GM12878 (cell line): Measurements from ENCODE around the gene OPRD1.

Source experiments
- DPF2 ChIP-seq: fragments of 450-650 bp; IDR thresholded peaks from 2 replicates; pipeline ENCODE4 v1.6.1; 2017; ENCODE audit warnings: mild to moderate bottlenecking
- E2F8 ChIP-seq: fragments of 450-650 bp; IDR thresholded peaks from 2 replicates; pipeline ENCODE4 v1.6.1; 2018; ENCODE audit warnings: mild to moderate bottlenecking, low read depth, moderate library complexity; ENCODE audit not compliant: partially characterized antibody
- HDAC6 ChIP-seq: fragments of 200-600 bp; sonication (generic); IDR thresholded peaks from one replicate; pipeline ENCODE4 v1.8.0; 2017; ENCODE audit warnings: antibody characterized with exemption; ENCODE audit not compliant: unreplicated experiment
- JUND ChIP-seq: IDR thresholded peaks from 2 replicates; pipeline ENCODE4 v1.6.1; 2012; ENCODE audit warnings: low read depth, mild to moderate bottlenecking, low read length, improper control_type of control experiment, moderate library complexity
- POLR2A ChIP-seq: IDR thresholded peaks from 2 replicates; pipeline ENCODE4 v1.6.1; 2011; ENCODE audit warnings: low read depth, mild to moderate bottlenecking, low read length
- SP1 ChIP-seq: IDR thresholded peaks from one replicate; pipeline ENCODE4 v1.6.1; 2011; ENCODE audit warnings: low read depth, low read length
- ZZZ3 ChIP-seq: IDR thresholded peaks from 2 replicates; pipeline ENCODE4 v1.6.1; 2011; ENCODE audit warnings: low read depth; ENCODE audit not compliant: control insufficient read depth, insufficient read length

GRCh38 chr1:28817133-28817532 lies 5.2 kb downstream of the OPRD1 start:
- TF ChIP-seq E2F8 (no peak), HDAC6 (no peak), JUND (no peak), ZZZ3 (no peak), SP1 (no peak), DPF2 (no peak), POLR2A (no peak)
